Caco-2 (cell line): ENCODE measurements around the gene CHCHD6. TPM values are rescaled to one million over a fixed set of nuclear protein-coding genes. Genes with fewer than 3 reads are reported as not detected.

Source experiments
- BruUV-seq: library from RNA; stranded (reverse); fragments of 400-500 nt; replicated peaks from 2 replicates; lab custom pipeline; 2021; lab: Mats Ljungman, UMichigan
- CTCF ChIA-PET: fragments of 300-600 bp; sonication (Branson Sonifier 250); formaldehyde crosslinking; loops from one replicate; lab custom pipeline; 2022; ENCODE audit warnings: antibody characterized with exemption; lab: Charles Lee
- POLR2A ChIA-PET: fragments of 300-600 bp; sonication (Branson Sonifier 250); formaldehyde crosslinking; loops from one replicate; lab custom pipeline; 2022; ENCODE audit warnings: antibody characterized with exemption; lab: Charles Lee
- DNase-seq, 2 experiments: peaks; one replicate each; pipeline versions ENCODE4 v3.0.0 to v3.0.0-alpha.2; 2020 to 2022
- H3K27me3 ChIP-seq: replicated peaks from 2 replicates; pipeline ENCODE4 v1.6.0; 2011; ENCODE audit warnings: low read length; ENCODE audit not compliant: control insufficient read depth, insufficient read depth
- H3K36me3 ChIP-seq: 2 replicates; pipeline ENCODE4 v1.5.1; 2011; ENCODE audit warnings: low read length; ENCODE audit not compliant: control insufficient read depth, insufficient read depth
- H3K4me1 ChIP-seq: fragments of 250-450 bp; sonication (Bioruptor Pico); 2 replicates; pipeline ENCODE4 v1.5.1; 2020; ENCODE audit warnings: mild to moderate bottlenecking
- H3K4me3 ChIP-seq: 2 replicates; pipeline ENCODE4 v1.5.1; 2011; ENCODE audit warnings: low read depth, mild to moderate bottlenecking, control low read depth, low read length
- H3K9me3 ChIP-seq: fragments of 250-450 bp; sonication (Bioruptor Pico); 2 replicates; pipeline ENCODE4 v1.5.1; 2020; ENCODE audit warnings: mild to moderate bottlenecking, moderate library complexity
- H3K27ac Mint-ChIP-seq: one replicate; pipeline ENCODE4 v1.8.0; 2022; ENCODE audit warnings: mixed read lengths; ENCODE audit not compliant: unreplicated experiment
- H3K27me3 Mint-ChIP-seq: one replicate; pipeline ENCODE4 v1.8.0; 2022; ENCODE audit warnings: mixed read lengths; ENCODE audit not compliant: insufficient read depth, unreplicated experiment
- H3K36me3 Mint-ChIP-seq: one replicate; pipeline ENCODE4 v1.8.0; 2022; ENCODE audit warnings: mild to moderate bottlenecking, mixed read lengths; ENCODE audit not compliant: insufficient read depth, unreplicated experiment
- H3K4me1 Mint-ChIP-seq: one replicate; pipeline ENCODE4 v1.8.0; 2022; ENCODE audit warnings: low read depth, mixed read lengths; ENCODE audit not compliant: unreplicated experiment
- H3K4me3 Mint-ChIP-seq: one replicate; pipeline ENCODE4 v1.8.0; 2022; ENCODE audit warnings: mild to moderate bottlenecking, moderate library complexity, mixed read lengths; ENCODE audit not compliant: unreplicated experiment
- H3K9me3 Mint-ChIP-seq: one replicate; pipeline ENCODE4 v1.8.0; 2022; ENCODE audit warnings: mixed read lengths; ENCODE audit not compliant: unreplicated experiment
- intact Hi-C: fragments of 100-400 bp; cut with micrococcal nuclease; formaldehyde crosslinking; loops from one replicate; pipeline ENCODE4 v1.10.0; 2022; ENCODE audit not compliant: unreplicated experiment
- total RNA-seq: library from RNA; stranded (reverse); gene quantifications from 2 replicates; pipeline ENCODE4 v1.2.3, GENCODE V29; 2022
- TF ChIP-seq, protein P1 (sequence below), 2 experiments: fragments of 200-600 bp in 1 of 2; IDR thresholded peaks; 1 replicate in 1 of 2; 2 replicates in 1 of 2; pipeline versions ENCODE4 v1.5.1 to v1.8.0; 2011 to 2022; ENCODE audit warnings: antibody characterized with exemption in 1 of 2, control low read depth in 1 of 2, inconsistent platforms in 1 of 2, low read depth in 1 of 2, low read length in 1 of 2, mild to moderate bottlenecking in 1 of 2, moderate library complexity in 1 of 2; ENCODE audit not compliant: insufficient read depth in 1 of 2, severe bottlenecking in 1 of 2, unreplicated experiment in 1 of 2

The CHCHD6 gene
- total RNA-seq, 1 experiment from 2014 or later, result 49.5 TPM

DNA sequence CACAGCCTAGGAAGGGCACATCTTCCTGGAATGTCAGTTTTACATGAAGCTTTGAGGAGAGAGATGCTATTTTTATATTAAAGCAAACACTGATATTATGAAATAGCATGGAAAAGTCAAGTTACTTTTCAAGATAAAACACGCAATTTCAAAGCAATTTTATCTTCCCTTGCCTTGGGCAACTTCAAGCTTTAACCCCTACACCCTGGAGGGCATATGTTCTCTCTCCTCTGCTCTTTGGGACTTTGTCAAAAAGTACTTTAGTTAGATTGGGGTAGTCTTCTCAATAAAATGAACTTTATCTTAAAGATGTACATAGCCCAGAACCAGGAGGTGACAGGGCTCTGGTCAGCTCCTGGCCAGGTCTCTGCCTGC is 192.0 kb downstream of the CHCHD6 start:
- Histone ChIP-seq H3K27me3 (no peaks in the 10 kb centered on the region), H3K36me3 (no peaks in the 10 kb centered on the region), H3K4me3 (no peak overlapping the region), H3K9me3 (no peaks in the 10 kb centered on the region), H3K4me1 (peaks cover 24% of the 10 kb centered on the region)
- ChIA-PET POLR2A (interaction anchor here (0.8 kb wide), 1 partner anchor 45 kb away, joined by 3 read pairs; no protein-coding TSS in a partner anchor), CTCF (interaction anchor here (0.9 to 1.3 kb wide), 2 partner anchors 20 to 143 kb away, joined by 3 to 4 read pairs; no protein-coding TSS in a partner anchor)
- Mint-ChIP-seq H3K27ac (no peak overlapping the region), H3K4me1 (peaks cover 23% of the 10 kb centered on the region), H3K4me3 (no peak overlapping the region), H3K9me3 (no peaks in the 10 kb centered on the region), H3K36me3 (peaks cover 28% of the 10 kb centered on the region), H3K27me3 (no peaks in the 10 kb centered on the region)
- BruUV-seq, result no TSS peak
- intact Hi-C loops, result no loop called here
- no peak for DNase-seq
- TF ChIP-seq, protein P1, sequence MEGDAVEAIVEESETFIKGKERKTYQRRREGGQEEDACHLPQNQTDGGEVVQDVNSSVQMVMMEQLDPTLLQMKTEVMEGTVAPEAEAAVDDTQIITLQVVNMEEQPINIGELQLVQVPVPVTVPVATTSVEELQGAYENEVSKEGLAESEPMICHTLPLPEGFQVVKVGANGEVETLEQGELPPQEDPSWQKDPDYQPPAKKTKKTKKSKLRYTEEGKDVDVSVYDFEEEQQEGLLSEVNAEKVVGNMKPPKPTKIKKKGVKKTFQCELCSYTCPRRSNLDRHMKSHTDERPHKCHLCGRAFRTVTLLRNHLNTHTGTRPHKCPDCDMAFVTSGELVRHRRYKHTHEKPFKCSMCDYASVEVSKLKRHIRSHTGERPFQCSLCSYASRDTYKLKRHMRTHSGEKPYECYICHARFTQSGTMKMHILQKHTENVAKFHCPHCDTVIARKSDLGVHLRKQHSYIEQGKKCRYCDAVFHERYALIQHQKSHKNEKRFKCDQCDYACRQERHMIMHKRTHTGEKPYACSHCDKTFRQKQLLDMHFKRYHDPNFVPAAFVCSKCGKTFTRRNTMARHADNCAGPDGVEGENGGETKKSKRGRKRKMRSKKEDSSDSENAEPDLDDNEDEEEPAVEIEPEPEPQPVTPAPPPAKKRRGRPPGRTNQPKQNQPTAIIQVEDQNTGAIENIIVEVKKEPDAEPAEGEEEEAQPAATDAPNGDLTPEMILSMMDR (IDR thresholded peaks at IDR 0.05; ENCODE audit: insufficient read depth in 1 of 2, low read depth in 1 of 2, low read length in 1 of 2, severe bottlenecking in 1 of 2, unreplicated experiment in 1 of 2), result no peak

GRCh38 chr3:126896968-126897367 is 192.9 kb downstream of the CHCHD6 start:
- Mint-ChIP-seq H3K9me3 (no peaks in the 10 kb centered on the region), H3K36me3 (peaks cover 22% of the 10 kb centered on the region), H3K4me1 (peaks cover 23% of the 10 kb centered on the region), H3K27me3 (no peaks in the 10 kb centered on the region), H3K4me3 (no peak overlapping the region), H3K27ac (no peak overlapping the region)
- Histone ChIP-seq H3K27me3 (no peaks in the 10 kb centered on the region), H3K36me3 (no peaks in the 10 kb centered on the region), H3K9me3 (no peaks in the 10 kb centered on the region), H3K4me3 (no peak overlapping the region), H3K4me1 (peaks cover 24% of the 10 kb centered on the region)
- intact Hi-C loops, result no loop called here
- DNase-seq, result no peak
- POLR2A ChIA-PET, result no interaction called here
- TF ChIP-seq, protein P1 (IDR thresholded peaks at IDR 0.05; ENCODE audit: insufficient read depth in 1 of 2, low read depth in 1 of 2, low read length in 1 of 2, severe bottlenecking in 1 of 2, unreplicated experiment in 1 of 2), result no peak
- BruUV-seq, result no TSS peak
- CTCF ChIA-PET, result no interaction called here

DNA sequence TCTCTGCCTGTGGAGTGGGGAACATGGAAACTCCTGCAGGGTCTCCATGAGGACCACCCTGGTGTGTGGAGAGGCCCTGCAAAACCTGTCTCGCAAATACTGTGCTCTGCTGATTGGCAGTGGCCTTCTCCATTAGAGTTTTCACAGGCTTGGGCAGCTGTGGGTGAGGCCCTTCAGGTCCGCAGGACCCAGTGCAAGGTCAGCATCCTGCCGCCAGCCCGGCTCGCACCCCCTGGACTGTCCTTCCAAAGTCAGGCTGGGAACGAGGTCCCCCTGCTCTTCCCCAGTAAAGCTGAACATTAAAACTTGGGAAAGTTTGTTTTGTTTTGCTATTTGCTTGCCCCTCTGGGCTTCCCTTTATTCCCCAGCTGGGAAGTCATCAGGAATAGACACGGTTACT is 193.9 kb downstream of the CHCHD6 start:
- H3K27ac Mint-ChIP-seq, result no peak overlapping the region
- no peaks in the 10 kb centered on the region for H3K36me3 ChIP-seq
- no peaks in the 10 kb centered on the region for H3K27me3 ChIP-seq
- peaks cover 23% of the 10 kb centered on the region for H3K4me1 Mint-ChIP-seq
- TF ChIP-seq, protein P1 (IDR thresholded peaks at IDR 0.05; ENCODE audit: insufficient read depth in 1 of 2, low read depth in 1 of 2, low read length in 1 of 2, severe bottlenecking in 1 of 2, unreplicated experiment in 1 of 2), result no peak
- H3K4me3 ChIP-seq, result no peak overlapping the region
- POLR2A ChIA-PET, result no interaction called here
- DNase-seq, result no peak
- H3K27me3 Mint-ChIP-seq, result no peaks in the 10 kb centered on the region
- H3K4me1 ChIP-seq, result peaks cover 27% of the 10 kb centered on the region
- no peaks in the 10 kb centered on the region for H3K9me3 ChIP-seq
- H3K9me3 Mint-ChIP-seq, result no peaks in the 10 kb centered on the region
- H3K4me3 Mint-ChIP-seq, result no peak overlapping the region
- no TSS peak for BruUV-seq
- H3K36me3 Mint-ChIP-seq, result peaks cover 18% of the 10 kb centered on the region
- intact Hi-C loops, result no loop called here
- CTCF ChIA-PET, result no interaction called here
